Activated T-cell treated with anti-CD3 and anti-CD28 coated beads for 24 hours (primary cell): Measurements from ENCODE around the gene MRPS23.

Experiments
- DNase-seq: peaks from one replicate; pipeline ENCODE4 v3.0.0-alpha.2; 2020; ENCODE audit warnings: low read depth

MRPS23 gene

DNA sequence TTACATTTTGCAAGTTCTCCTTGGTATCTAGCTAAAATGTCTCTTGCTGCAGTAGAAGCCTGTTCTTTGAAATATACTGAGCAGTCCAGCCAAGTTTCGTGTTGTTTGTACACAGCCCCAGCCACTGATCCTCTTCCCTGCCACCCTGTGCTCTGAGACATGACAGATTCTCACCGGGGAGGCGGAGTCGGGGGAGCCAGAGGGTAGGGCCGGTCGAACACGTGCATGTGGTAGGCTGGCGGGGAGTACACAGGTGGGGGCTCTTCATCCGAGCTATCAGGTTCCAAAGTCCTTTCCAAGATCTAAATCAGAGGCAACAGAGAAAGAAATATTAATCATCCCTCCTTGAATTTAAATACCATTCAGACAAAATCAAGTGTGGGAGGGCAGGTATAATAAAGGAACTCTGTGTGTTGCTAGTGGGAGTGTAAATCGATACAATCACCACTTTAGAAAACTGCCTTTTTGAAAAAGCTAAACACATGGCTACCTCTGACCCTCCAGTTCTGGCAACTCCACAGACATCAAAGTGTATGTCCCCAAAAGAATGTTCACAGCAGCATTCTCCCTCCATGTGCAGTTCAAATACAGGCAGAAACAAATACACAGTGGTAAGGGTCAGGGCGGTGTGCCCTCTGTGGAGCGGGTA, 29.7 kb upstream of the MRPS23 start:
- DNase-seq = no peak

GRCh38 chr17:57877803-57878377, 28.0 kb upstream of the MRPS23 start:
- no peak for DNase-seq

DNA sequence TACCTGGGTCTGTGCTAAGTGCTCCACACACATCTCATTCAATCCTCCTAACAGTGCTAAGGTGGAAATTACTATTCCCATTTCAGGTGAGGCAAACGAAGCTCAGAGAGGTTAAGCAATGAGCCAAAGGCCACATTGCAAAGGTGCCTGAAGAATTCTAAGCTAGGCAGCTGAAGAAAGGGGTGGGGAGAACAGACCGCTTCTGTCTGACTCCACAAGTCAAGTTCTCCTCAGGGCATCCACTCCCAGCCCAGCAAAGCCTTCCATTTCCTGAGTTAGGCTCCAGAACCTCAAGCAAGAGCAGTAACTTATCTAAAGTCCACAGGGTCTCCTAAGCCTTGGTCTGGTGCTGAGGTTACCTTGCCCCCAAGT, 27.0 kb upstream of the MRPS23 start:
- no peak for DNase-seq

DNA sequence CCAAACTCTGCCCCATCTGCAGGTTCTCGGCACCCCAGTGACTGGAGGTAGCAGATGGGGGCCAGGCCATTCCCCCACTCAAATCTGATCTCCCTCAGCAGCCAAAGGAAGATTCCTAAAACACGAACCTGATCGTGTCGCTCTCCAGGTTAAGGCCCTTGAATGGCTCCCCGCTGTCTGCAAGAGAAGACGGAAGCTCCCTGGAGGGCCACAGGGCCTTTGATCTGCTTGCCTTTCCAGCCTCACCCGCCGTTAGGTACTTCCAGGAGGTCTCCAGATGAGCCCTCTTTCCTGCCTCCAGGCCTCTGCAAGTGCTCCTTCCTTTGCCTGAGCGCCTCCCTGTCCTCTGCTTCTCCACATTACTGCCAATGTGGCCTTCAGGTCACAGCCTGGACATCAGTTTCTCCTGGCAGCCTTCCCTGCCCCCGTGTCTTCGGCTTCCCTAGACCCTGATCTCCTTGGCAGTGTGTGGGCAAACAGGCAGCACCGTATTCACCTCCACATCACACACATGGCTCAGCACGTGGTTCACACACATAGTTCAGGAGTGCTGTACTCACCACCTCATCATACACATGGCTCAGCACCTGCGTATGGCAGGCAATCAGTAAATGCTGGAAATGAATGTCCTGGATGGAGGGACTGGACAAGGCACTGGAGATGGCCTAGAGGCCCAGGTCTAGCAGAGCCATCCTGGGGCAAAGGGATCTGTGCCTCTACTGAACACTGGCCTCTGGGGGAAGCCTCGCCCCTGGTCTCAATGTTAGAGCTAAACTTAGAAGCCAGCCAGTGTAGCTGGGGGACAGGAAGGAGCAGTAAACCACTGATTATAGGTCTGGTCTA, 26.4 kb upstream of the MRPS23 start:
- no peak for DNase-seq

- DNase-seq = no peak
Observed at GRCh38 chr17:57875290-57876022, 25.6 kb upstream of the MRPS23 start.

- no peak for DNase-seq
Observed at GRCh38 chr17:57874434-57875289, 24.8 kb upstream of the MRPS23 start.

GRCh38 chr17:57874058-57874419, 24.2 kb upstream of the MRPS23 start:
- no peak for DNase-seq

- no peak for DNase-seq
Observed at GRCh38 chr17:57873261-57874057, 23.6 kb upstream of the MRPS23 start.

DNA sequence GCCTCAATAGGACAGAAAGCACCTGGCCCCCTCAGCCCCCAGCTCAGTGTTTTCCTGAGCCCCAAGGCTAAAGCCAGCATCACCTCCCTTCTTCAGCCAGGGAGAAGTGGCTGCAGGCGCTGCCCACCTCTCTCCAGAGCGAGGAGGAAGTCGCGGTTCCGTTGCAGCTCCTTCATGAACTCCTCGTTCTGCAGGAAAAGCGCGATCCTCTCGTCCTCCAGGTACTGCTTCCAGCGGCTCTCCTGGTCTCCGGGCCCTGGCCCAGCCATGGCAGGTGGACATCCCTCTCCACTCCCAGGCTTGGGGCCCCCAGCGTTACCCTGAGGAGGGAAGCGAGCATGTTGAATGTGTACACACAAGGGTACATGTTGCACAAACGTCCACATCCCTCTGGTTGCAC, 22.7 kb upstream of the MRPS23 start:
- no peak for DNase-seq

GRCh38 chr17:57871863-57872262, 22.0 kb upstream of the MRPS23 start:
- no peak for DNase-seq

DNA sequence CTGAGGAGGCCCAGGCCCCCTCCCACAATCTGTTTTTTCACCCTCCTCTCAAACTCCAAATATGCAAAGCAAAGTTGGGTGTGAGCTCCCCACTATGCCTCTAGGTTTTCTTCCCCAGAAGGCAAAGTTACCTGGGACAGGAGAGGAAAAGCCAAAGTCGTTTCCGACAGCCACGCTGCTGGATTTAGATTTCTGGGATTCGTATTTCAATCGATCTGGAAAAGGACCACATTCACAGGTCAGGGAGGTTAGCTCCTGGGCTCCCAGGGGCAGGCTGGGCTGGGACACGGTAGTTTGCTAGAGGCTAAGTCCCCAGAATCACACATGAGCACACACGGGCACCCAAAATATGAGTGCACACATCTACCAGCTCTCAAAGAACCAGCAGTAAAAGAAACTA, 21.3 kb upstream of the MRPS23 start:
- DNase-seq = no peak

- DNase-seq = no peak
Observed at GRCh38 chr17:57870283-57870635, 20.4 kb upstream of the MRPS23 start.

DNA sequence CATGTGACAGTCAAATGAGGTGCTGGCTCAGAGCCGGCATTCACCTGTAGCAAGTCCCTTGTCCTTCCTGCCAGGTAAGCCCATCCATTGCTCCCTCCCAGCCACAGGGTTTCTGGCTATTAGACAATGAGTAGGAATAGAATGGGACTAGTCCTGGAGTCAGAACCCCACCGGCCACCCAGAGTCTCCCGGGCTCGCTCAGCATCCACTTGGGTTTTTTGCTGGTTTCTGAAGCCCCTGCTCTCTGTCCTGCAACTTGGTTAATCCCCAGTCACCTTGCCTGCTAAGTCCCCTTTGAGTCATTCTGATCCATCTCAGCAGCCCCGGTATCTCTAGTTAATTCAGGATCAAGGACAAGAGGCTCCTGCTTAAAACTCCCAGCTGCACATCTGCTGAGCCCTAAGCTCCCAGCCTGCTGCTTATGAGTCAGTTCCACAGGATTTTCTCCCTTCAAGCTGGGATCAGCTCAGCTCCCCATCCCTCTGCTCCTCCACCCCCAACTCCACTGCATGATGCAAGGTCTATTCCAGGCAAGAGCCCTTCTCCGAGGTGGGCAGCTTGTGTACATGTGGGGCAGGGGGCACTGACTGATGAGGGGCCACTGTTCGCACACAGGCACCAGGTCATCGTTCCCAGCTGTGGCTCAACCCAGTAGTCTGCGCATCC, 19.9 kb upstream of the MRPS23 start:
- no peak for DNase-seq

GRCh38 chr17:57868910-57869616, 19.2 kb upstream of the MRPS23 start:
- DNase-seq = no peak

- no peak for DNase-seq
Observed at GRCh38 chr17:57868007-57868909, 18.4 kb upstream of the MRPS23 start.

GRCh38 chr17:57867126-57867525, 17.3 kb upstream of the MRPS23 start:
- no peak for DNase-seq

DNA sequence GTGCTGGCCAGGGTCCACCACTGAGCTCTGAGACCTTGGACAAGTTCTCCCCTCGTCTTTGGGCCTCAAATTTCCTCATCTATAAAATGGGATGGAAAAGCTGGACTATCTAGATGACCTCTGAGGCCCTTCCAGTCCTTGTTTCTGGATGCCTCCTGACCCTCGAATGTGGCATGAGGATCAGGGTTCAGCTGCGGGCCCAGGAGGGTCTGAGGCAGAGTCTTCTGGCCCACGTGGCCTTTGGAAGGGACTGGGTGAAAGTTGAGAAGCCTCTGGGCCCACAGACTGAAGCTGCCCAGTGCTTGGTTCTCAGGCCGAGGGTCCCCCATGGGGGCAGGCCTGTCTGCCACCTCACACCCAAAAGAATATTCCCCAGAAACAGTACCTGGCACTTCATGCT, 16.9 kb upstream of the MRPS23 start:
- DNase-seq = no peak

DNA sequence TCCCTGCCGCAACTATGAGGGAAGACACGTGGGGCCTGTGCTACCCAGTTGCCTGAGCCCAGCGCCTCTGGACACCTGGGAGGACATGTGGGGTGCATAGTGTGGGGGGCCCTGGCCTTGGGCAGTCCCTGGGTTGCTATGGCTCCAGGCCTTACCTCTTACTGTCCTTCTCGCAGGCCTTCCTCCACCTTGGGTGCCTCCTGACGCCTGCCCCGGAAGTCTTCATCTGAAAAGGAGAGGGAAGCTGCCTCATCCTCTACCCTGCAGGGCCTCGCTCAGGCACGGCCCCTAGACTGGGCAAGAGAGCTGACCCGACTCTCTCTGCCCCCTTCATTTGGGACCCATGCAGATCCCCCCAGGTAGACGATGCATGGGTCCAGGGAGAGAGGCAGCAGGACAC, 16.5 kb upstream of the MRPS23 start:
- DNase-seq = no peak

GRCh38 chr17:57864273-57864672, 14.4 kb upstream of the MRPS23 start:
- no peak for DNase-seq
